ENCODE results near the gene A1BG.

The A1BG gene

DNA sequence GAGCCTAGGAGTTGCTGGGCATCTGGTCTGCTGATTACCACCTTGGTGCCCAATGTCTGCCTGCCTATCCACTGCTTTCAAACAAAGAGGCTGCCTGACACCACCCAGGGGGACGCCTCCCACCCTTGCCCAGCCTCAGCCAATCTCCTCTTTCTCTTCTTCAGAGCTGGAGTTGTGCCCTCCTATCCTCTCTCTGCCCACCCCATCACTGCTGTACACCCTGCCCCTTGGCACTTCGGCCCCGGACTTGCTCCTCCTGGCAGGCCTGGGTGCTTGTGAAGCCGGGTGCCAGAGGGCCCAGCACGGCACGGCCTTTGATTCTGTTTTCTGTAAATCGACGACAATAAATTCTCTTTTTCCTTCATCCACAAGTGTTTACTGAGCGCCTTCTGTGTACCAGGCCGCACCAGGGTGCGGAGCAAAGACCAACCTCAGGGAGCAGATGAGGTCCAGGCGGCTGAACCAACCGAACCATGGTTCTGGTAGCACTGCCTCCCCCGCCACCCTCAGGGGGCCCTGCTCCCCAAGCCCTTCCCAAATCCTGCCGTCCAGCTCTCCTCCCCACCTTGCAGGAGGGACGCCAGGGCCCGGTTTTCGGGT lies 47.1 kb upstream of the A1BG start:
- Histone ChIP-seq H2BK5ac (ENCODE audit: low read length) (peak overlapping the region; percentile 78), H3K4me3 (ENCODE audit: low read length in 2 of 2) (peak overlapping the region; percentile 66 to 75), H3K27me3 (ENCODE audit: control insufficient read depth in 3 of 3, insufficient read depth in 3 of 3, low read depth in 1 of 3, low read length in 3 of 3) (peaks cover 0 to 21% (median 7%) of the 10 kb centered on the region in 3 experiments), H3K79me1 (ENCODE audit: low read depth, low read length) (peaks cover 8% of the 10 kb centered on the region), H3K4me2 (ENCODE audit: insufficient read depth, low read length, poor library complexity, severe bottlenecking) (peak overlapping the region; percentile 58), H3K14ac (ENCODE audit: low read length) (peak overlapping the region; percentile 58), H2BK12ac (ENCODE audit: low read length) (peak overlapping the region; percentile 100), H2BK15ac (ENCODE audit: low read length) (peak overlapping the region; percentile 95), H3K4ac (ENCODE audit: low read length) (peak overlapping the region; percentile 38), H2BK120ac (ENCODE audit: low read depth, low read length) (no peak overlapping the region), H4K8ac (ENCODE audit: low read depth, low read length) (peak overlapping the region; percentile 70), H3K27ac (replicated peaks; ENCODE audit: low read length) (peak overlapping the region; percentile 10), H3K18ac (ENCODE audit: low read length) (peak overlapping the region; percentile 98), H3K23ac (ENCODE audit: low read depth, low read length, poor library complexity) (peak overlapping the region; percentile 92), H2AFZ (ENCODE audit: low read length) (peak overlapping the region; percentile 80), H4K91ac (ENCODE audit: low read depth, low read length, poor library complexity) (no peak overlapping the region), H3K9ac (ENCODE audit: low read depth, low read length, poor library complexity) (peak overlapping the region; percentile 87), H3K4me1 (ENCODE audit: control insufficient read depth in 2 of 2, insufficient read depth in 1 of 2, low read depth in 1 of 2, low read length in 2 of 2) (peaks cover 7 to 17% of the 10 kb centered on the region in 2 donors), H3K36me3 (replicated peaks in 1 of 2; ENCODE audit: control insufficient read depth in 2 of 2, insufficient read depth in 2 of 2, low read length in 2 of 2) (peaks cover 1 to 17% of the 10 kb centered on the region in 2 donors), H3K9me3 (replicated peaks in 1 of 2; ENCODE audit: control insufficient read depth in 2 of 2, insufficient read depth in 1 of 2, low read depth in 1 of 2, low read length in 2 of 2) (peaks cover 3 to 19% of the 10 kb centered on the region in 2 donors), H2AK5ac (ENCODE audit: low read depth, low read length) (peak overlapping the region; percentile 100)
- no CpG with 5 or more reads among the region's 18 CpGs for WGBS, 2 donors (ENCODE audit: extremely low coverage in 2 of 2, insufficient read length in 2 of 2, insufficient replicate concordance in 1 of 2)
- no peak for DNase-seq (ENCODE audit: low spot score)

- H3K36me3 ChIP-seq (replicated peaks in 1 of 2; ENCODE audit: control insufficient read depth in 2 of 2, insufficient read depth in 2 of 2, low read length in 2 of 2): peaks cover 5 to 23% of the 10 kb centered on the region in 2 donors
- no peak overlapping the region for H2BK12ac ChIP-seq (ENCODE audit: low read length)
- WGBS, 2 donors (ENCODE audit: extremely low coverage in 2 of 2, insufficient read length in 2 of 2, insufficient replicate concordance in 1 of 2): no CpG with 5 or more reads among the region's 3 CpGs
- no peak overlapping the region for H3K27ac ChIP-seq (replicated peaks; ENCODE audit: low read length)
- H3K9ac ChIP-seq (ENCODE audit: low read depth, low read length, poor library complexity): no peak overlapping the region
- no peak for DNase-seq (ENCODE audit: low spot score)
- peaks cover 7 to 17% of the 10 kb centered on the region in 2 donors for H3K4me1 ChIP-seq (ENCODE audit: control insufficient read depth in 2 of 2, insufficient read depth in 1 of 2, low read depth in 1 of 2, low read length in 2 of 2)
- no peak overlapping the region for H3K23ac ChIP-seq (ENCODE audit: low read depth, low read length, poor library complexity)
- H2AK5ac ChIP-seq (ENCODE audit: low read depth, low read length): peak overlapping the region; percentile 100
- no peak overlapping the region for H3K18ac ChIP-seq (ENCODE audit: low read length)
- no peak overlapping the region for H3K14ac ChIP-seq (ENCODE audit: low read length)
- peaks cover 3 to 19% of the 10 kb centered on the region in 2 donors for H3K9me3 ChIP-seq (replicated peaks in 1 of 2; ENCODE audit: control insufficient read depth in 2 of 2, insufficient read depth in 1 of 2, low read depth in 1 of 2, low read length in 2 of 2)
- H3K4ac ChIP-seq (ENCODE audit: low read length): no peak overlapping the region
- H3K79me1 ChIP-seq (ENCODE audit: low read depth, low read length): peaks cover 8% of the 10 kb centered on the region
- peak overlapping the region in 1 of 2 donors; percentile 66 for H3K4me3 ChIP-seq (ENCODE audit: low read length in 2 of 2)
- peak overlapping the region; percentile 78 for H2BK5ac ChIP-seq (ENCODE audit: low read length)
- H3K27me3 ChIP-seq (ENCODE audit: control insufficient read depth in 3 of 3, insufficient read depth in 3 of 3, low read depth in 1 of 3, low read length in 3 of 3): peaks cover 0 to 22% (median 7%) of the 10 kb centered on the region in 3 experiments
- H2BK15ac ChIP-seq (ENCODE audit: low read length): peak overlapping the region; percentile 95
- H2BK120ac ChIP-seq (ENCODE audit: low read depth, low read length): no peak overlapping the region
- no peak overlapping the region for H2AFZ ChIP-seq (ENCODE audit: low read length)
- H3K4me2 ChIP-seq (ENCODE audit: insufficient read depth, low read length, poor library complexity, severe bottlenecking): no peak overlapping the region
- no peak overlapping the region for H4K91ac ChIP-seq (ENCODE audit: low read depth, low read length, poor library complexity)
- no peak overlapping the region for H4K8ac ChIP-seq (ENCODE audit: low read depth, low read length)
Observed at GRCh38 chr19:58399903-58400302, 46.6 kb upstream of the A1BG start.

DNA sequence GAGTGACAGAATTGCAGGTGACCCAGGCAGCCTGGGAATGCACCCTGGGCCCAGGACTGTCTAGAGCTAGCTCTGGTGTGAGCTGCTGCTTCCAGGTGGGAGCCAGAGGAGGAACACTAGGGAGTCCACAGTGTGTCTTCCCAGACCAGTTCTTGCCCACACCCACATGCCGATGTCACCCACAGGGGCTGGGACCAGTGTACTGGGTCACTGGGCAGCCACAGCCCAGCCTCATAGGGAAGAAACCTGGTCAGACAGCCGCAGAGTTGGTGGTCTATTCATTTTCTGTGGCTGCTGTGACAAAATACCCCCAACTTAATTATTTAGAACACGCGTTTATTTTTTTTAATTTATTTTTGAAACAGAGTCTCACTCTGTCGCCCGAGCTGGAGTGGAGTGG lies 45.3 kb upstream of the A1BG start:
- H3K27ac ChIP-seq (replicated peaks; ENCODE audit: low read length): no peak overlapping the region
- H3K4me3 ChIP-seq (ENCODE audit: low read length in 2 of 2): no peak overlapping the region
- H2BK120ac ChIP-seq (ENCODE audit: low read depth, low read length): no peak overlapping the region
- no peak overlapping the region for H4K91ac ChIP-seq (ENCODE audit: low read depth, low read length, poor library complexity)
- H3K36me3 ChIP-seq (replicated peaks in 1 of 2; ENCODE audit: control insufficient read depth in 2 of 2, insufficient read depth in 2 of 2, low read length in 2 of 2): peaks cover 14 to 36% of the 10 kb centered on the region in 2 donors
- DNase-seq (ENCODE audit: low spot score): no peak
- no peak overlapping the region for H3K9ac ChIP-seq (ENCODE audit: low read depth, low read length, poor library complexity)
- no peak overlapping the region for H2BK5ac ChIP-seq (ENCODE audit: low read length)
- no peak overlapping the region for H2AK5ac ChIP-seq (ENCODE audit: low read depth, low read length)
- H2BK12ac ChIP-seq (ENCODE audit: low read length): no peak overlapping the region
- peaks cover 8% of the 10 kb centered on the region for H3K79me1 ChIP-seq (ENCODE audit: low read depth, low read length)
- no peak overlapping the region for H2AFZ ChIP-seq (ENCODE audit: low read length)
- H2BK15ac ChIP-seq (ENCODE audit: low read length): no peak overlapping the region
- H3K4ac ChIP-seq (ENCODE audit: low read length): no peak overlapping the region
- WGBS, 2 donors (ENCODE audit: extremely low coverage in 2 of 2, insufficient read length in 2 of 2, insufficient replicate concordance in 1 of 2): no CpG with 5 or more reads among the region's 6 CpGs
- H3K14ac ChIP-seq (ENCODE audit: low read length): no peak overlapping the region
- peaks cover 7 to 17% of the 10 kb centered on the region in 2 donors for H3K4me1 ChIP-seq (ENCODE audit: control insufficient read depth in 2 of 2, insufficient read depth in 1 of 2, low read depth in 1 of 2, low read length in 2 of 2)
- H3K9me3 ChIP-seq (replicated peaks in 1 of 2; ENCODE audit: control insufficient read depth in 2 of 2, insufficient read depth in 1 of 2, low read depth in 1 of 2, low read length in 2 of 2): peaks cover 3 to 14% of the 10 kb centered on the region in 2 donors
- no peak overlapping the region for H3K4me2 ChIP-seq (ENCODE audit: insufficient read depth, low read length, poor library complexity, severe bottlenecking)
- H3K27me3 ChIP-seq (ENCODE audit: control insufficient read depth in 3 of 3, insufficient read depth in 3 of 3, low read depth in 1 of 3, low read length in 3 of 3): peaks cover 0 to 22% (median 7%) of the 10 kb centered on the region in 3 experiments
- H3K18ac ChIP-seq (ENCODE audit: low read length): no peak overlapping the region
- H3K23ac ChIP-seq (ENCODE audit: low read depth, low read length, poor library complexity): no peak overlapping the region
- no peak overlapping the region for H4K8ac ChIP-seq (ENCODE audit: low read depth, low read length)

- no peak overlapping the region for H4K8ac ChIP-seq (ENCODE audit: low read depth, low read length)
- no peak overlapping the region for H2BK15ac ChIP-seq (ENCODE audit: low read length)
- no peak overlapping the region for H3K18ac ChIP-seq (ENCODE audit: low read length)
- peaks cover 7 to 17% of the 10 kb centered on the region in 2 donors for H3K4me1 ChIP-seq (ENCODE audit: control insufficient read depth in 2 of 2, insufficient read depth in 1 of 2, low read depth in 1 of 2, low read length in 2 of 2)
- no peak overlapping the region for H2BK120ac ChIP-seq (ENCODE audit: low read depth, low read length)
- peaks cover 8% of the 10 kb centered on the region for H3K79me1 ChIP-seq (ENCODE audit: low read depth, low read length)
- no peak overlapping the region for H3K4me2 ChIP-seq (ENCODE audit: insufficient read depth, low read length, poor library complexity, severe bottlenecking)
- DNase-seq (ENCODE audit: low spot score): no peak
- H2AFZ ChIP-seq (ENCODE audit: low read length): no peak overlapping the region
- no peak overlapping the region for H3K23ac ChIP-seq (ENCODE audit: low read depth, low read length, poor library complexity)
- H3K4ac ChIP-seq (ENCODE audit: low read length): no peak overlapping the region
- no peak overlapping the region for H3K14ac ChIP-seq (ENCODE audit: low read length)
- H2AK5ac ChIP-seq (ENCODE audit: low read depth, low read length): peak overlapping the region; percentile 96
- H3K9ac ChIP-seq (ENCODE audit: low read depth, low read length, poor library complexity): no peak overlapping the region
- H2BK12ac ChIP-seq (ENCODE audit: low read length): no peak overlapping the region
- peaks cover 3 to 11% of the 10 kb centered on the region in 2 donors for H3K9me3 ChIP-seq (replicated peaks in 1 of 2; ENCODE audit: control insufficient read depth in 2 of 2, insufficient read depth in 1 of 2, low read depth in 1 of 2, low read length in 2 of 2)
- H2BK5ac ChIP-seq (ENCODE audit: low read length): no peak overlapping the region
- H3K27me3 ChIP-seq (ENCODE audit: control insufficient read depth in 3 of 3, insufficient read depth in 3 of 3, low read depth in 1 of 3, low read length in 3 of 3): peaks cover 0 to 22% (median 7%) of the 10 kb centered on the region in 3 experiments
- H3K36me3 ChIP-seq (replicated peaks in 1 of 2; ENCODE audit: control insufficient read depth in 2 of 2, insufficient read depth in 2 of 2, low read length in 2 of 2): peaks cover 19 to 37% of the 10 kb centered on the region in 2 donors
- no peak overlapping the region for H4K91ac ChIP-seq (ENCODE audit: low read depth, low read length, poor library complexity)
- H3K4me3 ChIP-seq (ENCODE audit: low read length in 2 of 2): no peak overlapping the region
- WGBS, 2 donors (ENCODE audit: extremely low coverage in 2 of 2, insufficient read length in 2 of 2, insufficient replicate concordance in 1 of 2): no CpG with 5 or more reads among the region's 4 CpGs
- no peak overlapping the region for H3K27ac ChIP-seq (replicated peaks; ENCODE audit: low read length)
Observed at GRCh38 chr19:58398087-58398486, 44.8 kb upstream of the A1BG start.
